Central memory CD8-positive, alpha-beta T cell (primary cell): Measurements from ENCODE around the gene SMG1.
"Not testable (repeated sequence)": the region's sequence is repeated elsewhere in the genome, so short reads cannot be mapped to it uniquely, and the experiment has no call there.

ENCODE experiments used
- ATAC-seq: fragments of 150-1000 bp; cut with Tn5 transposase; replicated peaks from 2 replicates; pipeline ENCODE4 v1.10.0; 2022; ENCODE audit warnings: mild to moderate bottlenecking, moderate FRiP score, moderate number of reproducible peaks; ENCODE audit not compliant: poor library complexity, severe bottlenecking; ENCODE audit errors: extremely low read depth
- DNase-seq, 2 donors: peaks; one replicate each; pipeline ENCODE4 v3.0.0; 2021; ENCODE audit warnings: low spot score in 2 of 2
- H3K27ac Mint-ChIP-seq: one replicate; pipeline ENCODE4 v1.8.0; 2022; ENCODE audit warnings: low read depth, mild to moderate bottlenecking, moderate library complexity, mixed read lengths
- H3K27me3 Mint-ChIP-seq: one replicate; pipeline ENCODE4 v1.8.0; 2022; ENCODE audit warnings: mixed read lengths
- H3K36me3 Mint-ChIP-seq: one replicate; pipeline ENCODE4 v1.8.0; 2022; ENCODE audit warnings: mild to moderate bottlenecking, moderate library complexity, mixed read lengths; ENCODE audit not compliant: insufficient read depth
- H3K4me1 Mint-ChIP-seq: one replicate; pipeline ENCODE4 v1.8.0; 2022; ENCODE audit warnings: mixed read lengths
- H3K4me3 Mint-ChIP-seq: one replicate; pipeline ENCODE4 v1.8.0; 2022; ENCODE audit warnings: mild to moderate bottlenecking, moderate library complexity, mixed read lengths
- H3K9me3 Mint-ChIP-seq: one replicate; pipeline ENCODE4 v1.8.0; 2022; ENCODE audit warnings: mixed read lengths

The SMG1 gene

DNA sequence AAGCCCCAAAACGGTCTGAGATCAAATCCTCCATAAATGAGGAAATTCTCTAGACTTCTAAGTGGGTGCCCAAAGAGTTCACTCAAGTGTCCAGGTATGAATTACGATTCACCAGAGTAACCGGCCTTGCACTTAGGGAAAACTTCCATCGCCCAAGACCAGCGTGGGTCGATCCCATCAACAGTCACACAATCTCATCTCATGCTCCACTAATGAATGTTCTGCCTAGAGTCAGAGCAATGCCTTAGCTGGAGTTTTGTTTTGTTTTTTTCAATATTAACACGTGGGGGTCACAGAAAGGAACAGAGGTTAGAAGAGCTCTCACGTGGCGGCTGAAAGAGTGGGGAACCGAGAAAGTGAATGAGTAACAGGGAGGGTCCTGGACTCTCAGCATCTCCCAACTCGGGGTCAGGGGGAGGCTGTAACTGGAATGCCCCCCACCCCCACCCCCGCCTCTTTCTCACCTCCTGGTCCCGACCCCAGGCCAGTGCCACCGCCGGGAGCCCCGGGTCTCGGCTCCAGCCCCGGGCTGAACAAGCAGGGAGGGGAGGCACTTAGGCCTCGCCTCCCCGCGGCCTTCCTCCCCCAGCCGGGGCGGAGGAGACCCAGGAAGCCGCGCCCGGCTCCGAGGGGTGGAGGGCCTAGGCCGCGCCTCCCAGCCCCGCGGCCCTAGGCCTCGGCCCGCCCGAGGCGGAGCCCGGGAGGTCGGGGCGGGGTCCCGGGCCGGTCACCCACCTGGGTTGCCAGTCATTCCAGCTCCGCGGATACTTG, 808 bp downstream of the SMG1 start:
- ATAC-seq, result peak; percentile 66
- Mint-ChIP-seq H3K4me3 (peak overlapping the region; percentile 92), H3K27ac (peak overlapping the region; percentile 87), H3K4me1 (peaks cover 46% of the 10 kb centered on the region), H3K36me3 (peaks cover 11% of the 10 kb centered on the region)
- not testable (repeated sequence) for H3K9me3 Mint-ChIP-seq, H3K27me3 Mint-ChIP-seq, DNase-seq

- peaks cover 56% of the 10 kb centered on the region for H3K4me1 Mint-ChIP-seq
- not testable (repeated sequence) for ATAC-seq, DNase-seq
Observed at GRCh38 chr16:18923935-18924334, 2.3 kb downstream of the SMG1 start.

DNA sequence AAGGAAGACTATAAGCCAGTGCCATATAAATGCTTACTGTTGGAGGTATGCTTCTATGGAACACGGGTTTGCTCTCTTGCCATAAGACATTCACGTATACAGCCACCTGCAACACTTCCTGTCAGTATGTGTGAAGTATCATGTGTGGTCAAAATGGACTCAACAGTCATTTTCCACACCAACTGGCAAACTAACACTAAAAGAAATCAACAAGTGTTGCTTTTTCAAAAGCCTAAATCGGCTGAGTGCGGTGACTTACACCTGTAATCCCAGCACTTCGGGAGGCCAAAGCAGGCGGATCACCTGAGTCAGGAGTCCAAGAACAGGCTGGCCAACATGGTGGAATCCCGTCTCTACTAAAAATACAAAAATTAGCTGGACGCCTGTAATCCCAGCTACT, 3.1 kb downstream of the SMG1 start:
- not testable (repeated sequence) for ATAC-seq, H3K9me3 Mint-ChIP-seq, H3K27me3 Mint-ChIP-seq, DNase-seq
- Mint-ChIP-seq H3K4me1 (peaks cover 62% of the 10 kb centered on the region), H3K27ac (peak overlapping the region; percentile 59), H3K4me3 (peak overlapping the region; percentile 61), H3K36me3 (peaks cover 13% of the 10 kb centered on the region)

More at GRCh38 chr16:18923935-18924334, 2.3 kb downstream of the SMG1 start:
- Mint-ChIP-seq H3K27ac (peak overlapping the region; percentile 59), H3K36me3 (peaks cover 14% of the 10 kb centered on the region), H3K4me3 (peak overlapping the region; percentile 61)
- H3K9me3 Mint-ChIP-seq, H3K27me3 Mint-ChIP-seq: not testable (repeated sequence)

DNA sequence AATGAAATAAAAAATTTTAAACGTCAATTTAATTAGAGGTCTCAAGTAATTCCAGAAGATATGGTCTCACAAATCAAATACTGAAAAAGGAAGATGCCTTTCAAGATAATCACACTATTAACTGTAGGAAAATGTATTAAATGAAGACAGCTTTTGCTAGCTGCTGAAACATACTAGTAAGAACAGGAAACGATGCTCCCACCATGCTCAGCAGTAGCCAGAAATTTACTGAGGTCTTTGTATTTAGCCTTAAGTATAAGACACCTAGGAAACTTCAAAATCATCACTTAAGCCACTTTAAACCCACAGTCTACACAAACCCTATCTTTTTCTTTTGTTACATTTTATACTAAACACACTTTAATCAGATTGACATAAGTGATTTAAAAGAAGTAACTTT, 16.6 kb downstream of the SMG1 start:
- H3K4me3 Mint-ChIP-seq, H3K27me3 Mint-ChIP-seq, DNase-seq, H3K9me3 Mint-ChIP-seq, H3K27ac Mint-ChIP-seq: not testable (repeated sequence)
- ATAC-seq, result peak; percentile 58
- peaks cover 40% of the 10 kb centered on the region for H3K4me1 Mint-ChIP-seq
- H3K36me3 Mint-ChIP-seq, result peaks cover 20% of the 10 kb centered on the region

DNA sequence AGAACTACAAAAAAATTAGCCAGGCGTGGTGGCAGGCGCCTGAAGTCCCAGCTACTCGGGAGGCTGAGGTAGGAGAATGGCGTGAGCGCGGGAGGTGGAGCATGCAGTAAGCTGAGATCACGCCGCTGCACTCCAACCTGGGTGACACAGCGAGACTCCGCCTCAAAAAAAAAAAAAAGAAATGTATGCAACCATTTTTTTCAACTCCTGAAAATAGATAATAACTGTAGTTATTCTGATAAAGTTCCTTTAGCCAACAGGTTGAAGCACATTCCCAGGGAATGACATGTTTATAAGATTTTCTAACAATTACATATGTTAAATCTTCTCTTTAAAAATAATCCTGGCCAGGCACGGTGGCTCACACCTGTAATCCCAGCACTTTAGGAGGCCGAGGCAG, 17.5 kb downstream of the SMG1 start:
- Mint-ChIP-seq H3K4me1 (peaks cover 42% of the 10 kb centered on the region), H3K36me3 (peaks cover 18% of the 10 kb centered on the region)
- H3K4me3 Mint-ChIP-seq, H3K27ac Mint-ChIP-seq, DNase-seq, H3K9me3 Mint-ChIP-seq, ATAC-seq, H3K27me3 Mint-ChIP-seq: not testable (repeated sequence)

- not testable (repeated sequence) for H3K27me3 Mint-ChIP-seq, H3K4me3 Mint-ChIP-seq, H3K9me3 Mint-ChIP-seq, ATAC-seq, H3K36me3 Mint-ChIP-seq, DNase-seq
- Mint-ChIP-seq H3K4me1 (peaks cover 56% of the 10 kb centered on the region), H3K27ac (peak overlapping the region; percentile 83)
Observed at GRCh38 chr16:18902778-18903177, 23.4 kb downstream of the SMG1 start.

DNA sequence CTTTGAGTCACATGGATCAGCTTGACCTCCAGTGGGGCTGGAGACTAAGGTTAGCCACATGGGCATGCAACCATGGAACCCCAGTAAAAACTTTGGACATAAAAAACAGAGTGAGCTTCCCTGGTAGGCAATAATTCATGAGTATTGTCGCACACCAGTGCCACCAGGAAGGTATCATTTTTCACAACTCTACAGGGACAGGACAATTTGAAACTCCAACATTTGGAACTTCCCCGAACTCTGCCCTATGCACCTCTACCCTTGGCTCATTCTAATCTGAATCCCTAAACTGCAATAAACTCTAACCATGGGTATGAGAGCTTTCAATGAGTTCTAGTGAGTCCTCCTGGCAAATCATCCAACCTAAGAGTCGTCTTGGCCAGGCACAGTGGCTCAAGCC, 24.2 kb downstream of the SMG1 start:
- not testable (repeated sequence) for DNase-seq, H3K4me3 Mint-ChIP-seq, H3K36me3 Mint-ChIP-seq, H3K27ac Mint-ChIP-seq, ATAC-seq, H3K27me3 Mint-ChIP-seq, H3K9me3 Mint-ChIP-seq
- H3K4me1 Mint-ChIP-seq, result peaks cover 56% of the 10 kb centered on the region

GRCh38 chr16:18901194-18901593, 25.0 kb downstream of the SMG1 start:
- peaks cover 49% of the 10 kb centered on the region for H3K4me1 Mint-ChIP-seq
- not testable (repeated sequence) for H3K9me3 Mint-ChIP-seq, H3K4me3 Mint-ChIP-seq, H3K27ac Mint-ChIP-seq, H3K27me3 Mint-ChIP-seq, ATAC-seq, DNase-seq, H3K36me3 Mint-ChIP-seq

DNA sequence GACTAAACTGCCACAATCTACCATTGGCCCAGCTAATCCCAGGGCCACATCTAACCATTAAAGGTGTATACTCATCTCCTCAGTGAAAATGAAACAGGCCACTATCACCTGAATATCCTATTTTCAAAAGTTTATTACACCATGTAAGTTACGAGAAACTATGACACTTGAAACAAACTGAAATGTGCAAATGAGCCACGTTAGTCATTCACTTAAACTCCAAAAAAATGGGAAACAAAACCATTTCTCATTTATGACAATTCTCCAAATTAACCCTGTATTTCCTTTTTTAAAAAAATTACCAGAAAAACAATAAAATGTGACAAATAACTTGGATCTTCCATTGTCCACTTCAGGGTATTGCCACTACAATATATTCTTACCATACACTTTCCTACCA, 41.8 kb downstream of the SMG1 start:
- H3K36me3 Mint-ChIP-seq, result peaks cover 48% of the 10 kb centered on the region
- H3K27ac Mint-ChIP-seq, DNase-seq, H3K9me3 Mint-ChIP-seq, H3K27me3 Mint-ChIP-seq, ATAC-seq, H3K4me3 Mint-ChIP-seq, H3K4me1 Mint-ChIP-seq: not testable (repeated sequence)

- not testable (repeated sequence) for H3K27me3 Mint-ChIP-seq, H3K9me3 Mint-ChIP-seq, H3K4me3 Mint-ChIP-seq, H3K4me1 Mint-ChIP-seq, DNase-seq, ATAC-seq
- Mint-ChIP-seq H3K36me3 (peaks cover 53% of the 10 kb centered on the region), H3K27ac (peak overlapping the region; percentile 38)
Observed at GRCh38 chr16:18877734-18878133, 48.5 kb downstream of the SMG1 start.

- H3K4me1 Mint-ChIP-seq, H3K27me3 Mint-ChIP-seq, DNase-seq, H3K4me3 Mint-ChIP-seq, ATAC-seq, H3K9me3 Mint-ChIP-seq: not testable (repeated sequence)
- H3K36me3 Mint-ChIP-seq, result peaks cover 51% of the 10 kb centered on the region
- peak overlapping the region; percentile 38 for H3K27ac Mint-ChIP-seq
Observed at GRCh38 chr16:18877259-18877658, 48.9 kb downstream of the SMG1 start.

DNA sequence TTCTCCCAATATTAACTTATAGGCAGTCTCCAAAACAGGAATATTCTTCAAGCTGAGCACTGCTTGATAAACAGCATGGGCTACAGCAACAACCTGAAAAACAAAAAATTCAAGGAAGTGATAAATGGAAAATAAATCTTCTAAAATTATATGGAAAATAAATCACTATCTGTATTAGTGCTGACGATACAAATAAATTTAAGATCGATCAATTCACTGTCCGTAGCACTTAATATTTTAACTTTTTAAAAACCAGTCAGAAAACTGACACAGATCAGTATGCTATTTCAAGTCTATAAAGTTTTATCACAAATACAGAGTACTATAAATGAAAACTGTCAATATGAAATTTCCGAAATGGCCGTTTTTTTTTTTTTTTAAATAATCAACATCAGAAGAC, 49.9 kb downstream of the SMG1 start:
- H3K27me3 Mint-ChIP-seq, H3K4me3 Mint-ChIP-seq, ATAC-seq, H3K4me1 Mint-ChIP-seq, H3K27ac Mint-ChIP-seq, H3K9me3 Mint-ChIP-seq, DNase-seq: not testable (repeated sequence)
- peaks cover 49% of the 10 kb centered on the region for H3K36me3 Mint-ChIP-seq

DNA sequence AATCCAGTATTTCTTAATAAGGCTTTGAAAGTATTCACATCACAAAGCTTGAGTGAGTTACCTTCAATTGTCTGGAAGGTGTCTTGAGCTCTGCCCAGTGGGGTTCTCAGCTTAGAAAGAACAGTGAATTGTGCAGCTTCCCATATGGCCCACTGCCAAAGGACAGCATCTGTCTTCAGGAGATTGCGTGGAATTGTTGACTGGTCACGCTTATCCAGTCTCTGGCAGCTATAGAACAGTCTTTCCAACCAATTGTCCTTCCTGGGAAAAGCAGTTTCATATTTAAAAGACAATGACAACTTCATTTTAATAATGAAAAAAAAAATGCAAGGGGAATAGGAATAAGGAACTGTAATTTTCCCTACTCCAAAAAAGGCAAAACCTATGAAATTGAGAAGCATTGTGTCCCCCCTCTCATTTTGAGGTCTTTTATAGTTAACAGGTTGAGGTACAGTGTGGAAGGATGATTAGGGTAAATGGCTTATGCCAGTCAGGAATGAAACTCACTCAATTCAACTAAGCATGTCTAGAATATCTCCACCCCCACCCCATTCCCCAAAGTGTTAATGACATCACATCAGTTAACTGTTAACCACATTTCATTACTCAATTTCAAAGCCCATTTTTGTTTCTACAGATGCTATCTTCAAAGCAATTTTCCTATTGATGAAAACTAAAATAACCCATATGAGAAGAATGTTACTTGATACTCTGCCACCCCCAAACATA, 57.0 kb downstream of the SMG1 start:
- not testable (repeated sequence) for H3K4me1 Mint-ChIP-seq, H3K4me3 Mint-ChIP-seq, H3K9me3 Mint-ChIP-seq, H3K27me3 Mint-ChIP-seq, DNase-seq, ATAC-seq, H3K27ac Mint-ChIP-seq
- H3K36me3 Mint-ChIP-seq, result peaks cover 63% of the 10 kb centered on the region
